Kidney tubule cell (primary cell): ENCODE results near the gene KLHL41.
A peak's percentile ranks its signal among the peaks of the same experiment; 100 is the strongest.
"Not testable (repeated sequence)": the region's sequence is repeated elsewhere in the genome, so short reads cannot be mapped to it uniquely, and the experiment has no call there.

Experiments used
- DNase-seq: peaks from one replicate; pipeline ENCODE4 v3.0.0-alpha.2; 2018; ENCODE audit warnings: low spot score

Gene KLHL41

DNA sequence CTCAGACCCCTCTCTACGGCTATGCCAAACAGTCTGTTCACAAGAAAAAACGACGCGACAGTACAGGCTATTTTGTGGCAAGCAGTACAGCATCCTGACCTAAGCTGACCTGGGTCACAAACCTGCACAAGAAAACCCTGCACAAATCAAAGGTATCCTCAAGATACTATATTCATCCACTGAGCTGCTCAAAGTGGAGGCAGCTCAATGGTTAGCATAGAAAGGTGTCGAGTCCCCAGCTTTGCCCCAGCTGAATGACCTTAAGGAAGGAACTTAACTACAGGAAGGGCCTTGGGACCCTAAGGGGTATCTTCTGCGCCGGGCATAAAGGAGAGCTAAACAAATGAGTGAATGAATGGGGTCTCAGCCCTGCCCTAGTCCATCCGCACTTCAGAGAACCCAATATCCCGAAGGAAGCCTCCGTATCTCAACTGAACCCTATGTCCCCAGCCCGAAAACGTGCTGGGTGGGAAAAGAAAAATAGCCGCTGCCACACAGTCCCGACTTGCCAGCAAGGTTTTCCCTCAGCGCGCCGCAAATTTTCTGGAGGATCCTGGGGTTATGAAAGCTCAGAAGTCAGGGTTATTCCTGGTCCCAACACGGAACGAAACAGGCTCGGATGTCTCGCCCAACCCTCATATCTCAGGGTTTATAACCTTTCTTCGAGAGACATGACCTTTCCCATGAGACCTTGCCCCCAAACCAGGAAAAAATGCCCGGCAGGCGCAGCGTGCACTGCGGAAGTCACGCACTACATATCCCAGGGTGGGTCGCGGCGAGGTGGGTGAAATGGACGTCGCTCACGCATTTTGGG lies 63.9 kb downstream of the KLHL41 start, which contains the start of gene FASTKD1:
Gene FASTKD1, minus strand, starts transcription at position 706 of the 814 bp plus-strand sequence. CDS start 1,836 bp downstream, outside the sequence.
- peak; percentile 91 for DNase-seq

DNA sequence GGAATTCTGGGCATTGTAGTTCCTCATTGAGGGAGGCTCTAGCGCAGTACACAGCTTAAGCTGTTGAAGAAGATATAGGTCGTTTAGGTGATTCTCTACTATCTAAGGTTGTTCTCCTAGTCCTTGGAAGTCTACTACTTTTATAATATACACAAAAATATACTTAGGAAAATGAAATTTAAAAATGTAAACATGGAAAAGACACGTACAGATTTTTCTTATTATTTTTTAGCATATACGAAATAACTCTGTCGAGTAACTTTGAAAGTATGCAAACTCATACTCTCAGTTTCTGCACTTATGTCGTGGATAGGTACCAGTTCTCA lies 64.4 kb downstream of the KLHL41 start:
- no peak for DNase-seq

DNA sequence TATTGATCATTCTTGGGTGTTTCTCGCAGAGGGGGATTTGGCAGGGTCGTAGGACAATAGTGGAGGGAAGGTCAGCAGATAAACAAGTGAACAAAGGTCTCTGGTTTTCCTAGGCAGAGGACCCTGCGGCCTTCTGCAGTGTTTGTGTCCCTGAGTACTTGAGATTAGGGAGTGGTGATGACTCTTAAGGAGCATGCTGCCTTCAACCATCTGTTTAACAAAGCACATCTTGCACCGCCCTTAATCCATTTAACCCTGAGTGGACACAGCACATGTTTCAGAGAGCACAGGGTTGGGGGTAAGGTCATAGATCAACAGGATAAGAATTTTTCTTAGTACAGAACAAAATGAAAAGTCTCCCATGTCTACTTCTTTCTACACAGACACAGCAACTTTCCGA lies 65.0 kb downstream of the KLHL41 start:
- not testable (repeated sequence) for DNase-seq

DNA sequence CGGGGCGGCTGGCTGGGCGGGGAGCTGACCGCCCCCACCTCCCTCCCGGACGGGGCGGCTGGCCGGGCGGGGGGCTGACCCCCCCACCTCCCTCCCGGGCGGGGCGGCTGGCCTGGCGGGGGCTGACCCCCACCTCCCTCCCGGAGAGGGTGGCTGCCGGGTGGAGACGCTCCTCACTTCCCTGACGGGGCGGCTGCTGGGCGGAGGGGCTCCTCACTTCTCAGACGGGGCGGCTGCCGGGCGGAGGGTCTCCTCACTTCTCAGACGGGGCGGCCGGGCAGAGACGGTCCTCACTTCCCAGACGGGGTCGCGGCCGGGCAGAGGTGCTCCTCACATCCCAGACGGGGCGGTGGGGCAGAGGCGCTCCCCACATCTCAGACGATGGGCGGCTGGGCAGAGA lies 65.8 kb downstream of the KLHL41 start:
- not testable (repeated sequence) for DNase-seq
